Stimulated activated CD4-positive, alpha-beta T cell treated with anti-CD3 and anti-CD28 coated beads, Interleukin-4, amount 100 ng/mL, for 1 hour (primary cell): ENCODE data around the gene MBP.
A peak's percentile ranks its signal among the peaks of the same experiment; 100 is the strongest.

Source experiments
- DNase-seq: peaks from one replicate; pipeline ENCODE4 v3.0.0-alpha.2; 2020

Gene MBP

GRCh38 chr18:77060151-77060550 lies 72.4 kb downstream of the MBP start:
- DNase-seq, result no peak

GRCh38 chr18:77059294-77059916 lies 73.2 kb downstream of the MBP start:
- no peak for DNase-seq

- DNase-seq, result no peak
These were observed 74.2 kb downstream of the MBP start for GRCh38 chr18:77058290-77058835.

- no peak for DNase-seq
These were observed 75.6 kb downstream of the MBP start for GRCh38 chr18:77057006-77057395.

GRCh38 chr18:77056344-77057005 lies 76.1 kb downstream of the MBP start:
- DNase-seq, result no peak

- DNase-seq, result no peak
These were observed 76.9 kb downstream of the MBP start for GRCh38 chr18:77055429-77056300.

- DNase-seq, result peak; percentile 76
These were observed 77.8 kb downstream of the MBP start for GRCh38 chr18:77054606-77055428.

- DNase-seq, result no peak
These were observed 78.3 kb downstream of the MBP start for GRCh38 chr18:77054288-77054605.

GRCh38 chr18:77053616-77054287 lies 78.8 kb downstream of the MBP start:
- DNase-seq, result no peak

GRCh38 chr18:77052983-77053309 lies 79.6 kb downstream of the MBP start:
- DNase-seq, result no peak

- DNase-seq, result no peak
These were observed 80.1 kb downstream of the MBP start for GRCh38 chr18:77052297-77052982.

GRCh38 chr18:77051581-77052296 lies 80.8 kb downstream of the MBP start:
- no peak for DNase-seq

GRCh38 chr18:77049938-77050337 lies 82.6 kb downstream of the MBP start:
- DNase-seq, result no peak

- DNase-seq, result no peak
These were observed 84.7 kb downstream of the MBP start for GRCh38 chr18:77047803-77048419.

- DNase-seq, result no peak
These were observed 85.6 kb downstream of the MBP start for GRCh38 chr18:77046994-77047393.

GRCh38 chr18:77046409-77046808 lies 86.2 kb downstream of the MBP start:
- DNase-seq, result no peak

- DNase-seq, result no peak
These were observed 86.9 kb downstream of the MBP start for GRCh38 chr18:77045677-77046076.

- no peak for DNase-seq
These were observed 87.5 kb downstream of the MBP start for GRCh38 chr18:77044866-77045664.

GRCh38 chr18:77043541-77044280 lies 88.9 kb downstream of the MBP start:
- DNase-seq, result no peak
